ENCODE data around the gene TIMP3. TPM values are rescaled to one million over a fixed set of nuclear protein-coding genes. Genes with fewer than 3 reads are reported as not detected.

Gene TIMP3
- polyA plus RNA-seq, 1 of the 3 experiments (the other 2 are of a cell fraction), result 26.1 TPM

DNA sequence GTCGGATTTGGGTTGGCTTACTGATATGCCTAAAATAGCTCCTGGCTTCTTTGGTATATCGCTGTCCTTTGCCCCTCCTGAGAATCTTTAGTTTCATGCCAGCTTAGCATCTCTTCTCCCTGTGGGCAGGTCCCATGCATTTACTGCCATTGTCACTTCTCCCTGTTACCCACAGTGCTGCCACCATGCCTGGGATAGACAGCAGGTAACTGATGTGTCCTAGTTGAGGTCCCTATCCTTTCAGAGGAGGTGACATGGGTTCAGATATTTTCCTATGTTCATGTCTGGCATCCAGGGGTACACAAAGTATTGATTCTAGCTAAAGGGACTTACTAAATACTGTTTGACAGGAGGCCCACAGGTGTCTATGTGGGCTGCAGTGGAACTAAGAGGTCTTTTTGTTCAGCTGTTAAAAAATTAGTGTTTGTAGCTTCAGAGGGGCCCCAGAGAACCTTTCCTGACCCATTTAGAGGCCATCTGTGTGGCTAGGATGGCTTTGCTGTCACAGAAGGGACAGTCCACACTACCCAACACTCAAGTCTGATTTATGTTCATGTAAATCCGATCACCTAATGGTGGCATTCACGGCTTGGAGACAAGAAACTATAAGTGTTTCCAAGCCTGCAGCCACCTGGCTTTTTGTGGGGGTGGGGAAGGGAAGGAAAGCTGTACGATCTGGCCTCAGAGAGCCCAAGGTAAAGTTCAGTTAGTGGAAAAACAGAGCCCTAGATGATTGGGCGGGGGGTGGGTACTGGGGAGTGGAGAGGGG lies 8.5 kb downstream of the TIMP3 start:
- no peaks in the 10 kb centered on the region for H3K27me3 ChIP-seq (ENCODE audit: insufficient read depth)
- H3K36me3 ChIP-seq (replicated peaks in 1 of 2; ENCODE audit: control insufficient read depth in 1 of 2, insufficient read depth in 2 of 2, low read length in 1 of 2), result no peaks in the 10 kb centered on the region
- H3F3A ChIP-seq (replicated peaks; ENCODE audit: insufficient read depth), result no peaks in the 10 kb centered on the region
- no peak for DNase-seq
- ChIA-PET POLR2A (no interaction called here), CTCF (interaction anchor here (1.2 to 3.9 kb wide), 7 partner anchors 9 to 176 kb away, joined by 3 to 21 read pairs (median 4); partner anchors contain the start of gene TIMP3)
- no peaks in the 10 kb centered on the region for H3K9me2 ChIP-seq
- H3K27ac ChIP-seq (ENCODE audit: low read depth in 2 of 2, low read length in 1 of 2), result no peak overlapping the region
- H3K4me2 ChIP-seq, result no peak overlapping the region
- no peak overlapping the region for H2AFZ ChIP-seq (ENCODE audit: low read depth)
- no peak for TF ChIP-seq RAD21 (IDR thresholded peaks at IDR 0.05; ENCODE audit: low read length)
- TF ChIP-seq RCOR1 (IDR thresholded peaks at IDR 0.05; ENCODE audit: low read length), result no peak
- TF ChIP-seq, protein P1, sequence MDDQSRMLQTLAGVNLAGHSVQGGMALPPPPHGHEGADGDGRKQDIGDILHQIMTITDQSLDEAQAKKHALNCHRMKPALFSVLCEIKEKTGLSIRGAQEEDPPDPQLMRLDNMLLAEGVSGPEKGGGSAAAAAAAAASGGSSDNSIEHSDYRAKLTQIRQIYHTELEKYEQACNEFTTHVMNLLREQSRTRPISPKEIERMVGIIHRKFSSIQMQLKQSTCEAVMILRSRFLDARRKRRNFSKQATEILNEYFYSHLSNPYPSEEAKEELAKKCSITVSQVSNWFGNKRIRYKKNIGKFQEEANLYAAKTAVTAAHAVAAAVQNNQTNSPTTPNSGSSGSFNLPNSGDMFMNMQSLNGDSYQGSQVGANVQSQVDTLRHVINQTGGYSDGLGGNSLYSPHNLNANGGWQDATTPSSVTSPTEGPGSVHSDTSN (IDR thresholded peaks at IDR 0.05), result no peak
- no peak for TF ChIP-seq POLR2AphosphoS5 (IDR thresholded peaks at IDR 0.05; ENCODE audit: low read depth, low read length)
- TF ChIP-seq SIN3A (IDR thresholded peaks at IDR 0.05; ENCODE audit: borderline replicate concordance, low read depth, low read length), result no peak
- TF ChIP-seq RFX5 (IDR thresholded peaks at IDR 0.05; ENCODE audit: low read length), result no peak
- TF ChIP-seq MXI1 (IDR thresholded peaks at IDR 0.05; ENCODE audit: low read depth, low read length), result no peak
- TF ChIP-seq JUND (IDR thresholded peaks at IDR 0.05), result no peak
- no peak for TF ChIP-seq CHD2 (IDR thresholded peaks at IDR 0.05; ENCODE audit: low read length, partially characterized antibody)
- TF ChIP-seq YY1 (IDR thresholded peaks at IDR 0.05; ENCODE audit: low read depth), result no peak
- TF ChIP-seq, protein P2, sequence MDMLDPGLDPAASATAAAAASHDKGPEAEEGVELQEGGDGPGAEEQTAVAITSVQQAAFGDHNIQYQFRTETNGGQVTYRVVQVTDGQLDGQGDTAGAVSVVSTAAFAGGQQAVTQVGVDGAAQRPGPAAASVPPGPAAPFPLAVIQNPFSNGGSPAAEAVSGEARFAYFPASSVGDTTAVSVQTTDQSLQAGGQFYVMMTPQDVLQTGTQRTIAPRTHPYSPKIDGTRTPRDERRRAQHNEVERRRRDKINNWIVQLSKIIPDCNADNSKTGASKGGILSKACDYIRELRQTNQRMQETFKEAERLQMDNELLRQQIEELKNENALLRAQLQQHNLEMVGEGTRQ (IDR thresholded peaks at IDR 0.05; ENCODE audit: borderline replicate concordance, low read depth, low read length), result no peak
- no peak for TF ChIP-seq FOSL2 (IDR thresholded peaks at IDR 0.05; ENCODE audit: borderline replicate concordance, low read depth)
- no peak for TF ChIP-seq FOXM1 (IDR thresholded peaks at IDR 0.05; ENCODE audit: low read depth)
- TF ChIP-seq TAF1 (IDR thresholded peaks at IDR 0.05; ENCODE audit: borderline replicate concordance, low read depth, low read length), result no peak
- TF ChIP-seq SMC3 (IDR thresholded peaks at IDR 0.05; ENCODE audit: low read depth, low read length), result no peak
- no peak for TF ChIP-seq FOXJ3 (CRISPR knock-in tag; IDR thresholded peaks at IDR 0.05)
- TF ChIP-seq ELF1 (IDR thresholded peaks at IDR 0.05), result no peak
- TF ChIP-seq GABPA (IDR thresholded peaks at IDR 0.05; ENCODE audit: low read depth), result no peak
- no peak for TF ChIP-seq NFIC (IDR thresholded peaks at IDR 0.05; ENCODE audit: borderline replicate concordance)
- no peak overlapping the region for H3K4me3 ChIP-seq (ENCODE audit: low read depth in 2 of 2, low read length in 1 of 2)
- 56% methylated on average over 6 of the region's 6 CpGs for WGBS (ENCODE audit: low lambda C conversion rate)
- no peak overlapping the region for H3K9ac ChIP-seq
- no peaks in the 10 kb centered on the region for H3K9me3 ChIP-seq
- H3K4me1 ChIP-seq (ENCODE audit: control insufficient read depth in 1 of 2, insufficient read depth in 2 of 2, low read depth in 1 of 2, low read length in 1 of 2), result no peaks in the 10 kb centered on the region; a peak in 1 of 4 replicates
- H4K20me1 ChIP-seq (ENCODE audit: insufficient read depth), result 0 out of 2 replicates have a peak, but pooled peaks cover 2% of the 10 kb centered on the region
- H3K79me2 ChIP-seq (ENCODE audit: insufficient read depth), result peaks cover under 1% of the 10 kb centered on the region; the same call in 1 of the 2 replicates

Data from SK-N-SH (cell line).